Immature natural killer cell (primary cell): ENCODE data around the gene PRR7. TPM values are rescaled to one million over a fixed set of nuclear protein-coding genes. Genes with fewer than 3 reads are reported as not detected.

Experiments
- DNase-seq, 3 donors: peaks; one replicate each; pipeline ENCODE4 v3.0.0; 2022; ENCODE audit warnings: mixed read lengths in 1 of 3
- H3K27ac Mint-ChIP-seq, 6 donors: one replicate each; pipeline ENCODE4 v1.8.0; 2020; ENCODE audit warnings: mixed read lengths in 6 of 6, mild to moderate bottlenecking in 5 of 6, inconsistent platforms in 4 of 6, moderate library complexity in 3 of 6
- H3K27me3 Mint-ChIP-seq, 3 donors: one replicate each; pipeline ENCODE4 v1.8.0; 2020 to 2021; ENCODE audit warnings: low read depth in 3 of 3, mild to moderate bottlenecking in 3 of 3, mixed read lengths in 3 of 3, moderate library complexity in 3 of 3, inconsistent platforms in 1 of 3
- H3K36me3 Mint-ChIP-seq, 3 donors: one replicate each; pipeline ENCODE4 v1.8.0; 2020; ENCODE audit warnings: mixed read lengths in 3 of 3, inconsistent platforms in 2 of 3, mild to moderate bottlenecking in 2 of 3
- H3K4me1 Mint-ChIP-seq, 2 donors: one replicate each; pipeline ENCODE4 v1.8.0; 2020; ENCODE audit warnings: inconsistent platforms in 2 of 2, mild to moderate bottlenecking in 2 of 2, mixed read lengths in 2 of 2, moderate library complexity in 1 of 2
- H3K4me3 Mint-ChIP-seq, 5 donors: one replicate each; pipeline ENCODE4 v1.8.0; 2020; ENCODE audit warnings: mild to moderate bottlenecking in 5 of 5, mixed read lengths in 5 of 5, inconsistent platforms in 3 of 5, moderate library complexity in 3 of 5
- H3K9me3 Mint-ChIP-seq, 6 donors: one replicate each; pipeline ENCODE4 v1.8.0; 2020; ENCODE audit warnings: mild to moderate bottlenecking in 6 of 6, mixed read lengths in 6 of 6, inconsistent platforms in 4 of 6, moderate library complexity in 3 of 6
- polyA plus RNA-seq, 3 donors: library from polyadenylated mRNA; unstranded; fragments of 300-500 nt; fragmentation: Illumina TruSeq; gene quantifications; one replicate each; pipeline ENCODE4 v1.2.3, GENCODE V29; 2021

The PRR7 gene
- polyA plus RNA-seq, 3 donors from 2014 or later: 9.6 to 25.4 (median 17.5) TPM

DNA sequence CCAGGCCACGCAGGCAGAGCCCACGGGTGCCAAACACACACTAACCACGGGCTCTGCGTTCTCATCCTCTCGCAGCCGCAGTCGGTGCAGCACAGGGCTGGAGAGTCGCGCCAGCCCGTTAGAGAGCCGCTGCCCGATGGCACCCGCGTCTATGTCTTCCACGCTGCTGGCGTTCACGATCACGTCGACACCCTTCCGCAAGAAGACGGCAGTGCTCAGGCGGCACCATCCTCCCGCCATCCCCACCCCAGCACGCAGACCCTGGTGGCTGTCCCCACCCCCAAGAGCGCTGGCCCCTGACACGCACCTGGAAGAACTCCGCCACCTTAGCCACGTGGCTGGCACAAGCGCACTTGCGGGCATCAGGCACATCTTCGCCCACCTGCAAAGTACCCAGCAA, 20.8 kb downstream of the PRR7 start:
- DNase-seq: no peak
- H3K4me1 Mint-ChIP-seq: peaks cover 11 to 27% of the 10 kb centered on the region in 2 donors
- no peaks in the 10 kb centered on the region for H3K9me3 Mint-ChIP-seq
- H3K36me3 Mint-ChIP-seq: no peaks in the 10 kb centered on the region
- H3K27me3 Mint-ChIP-seq: peaks cover 2 to 4% (median 2%) of the 10 kb centered on the region in 3 donors
- no peak overlapping the region for H3K4me3 Mint-ChIP-seq
- H3K27ac Mint-ChIP-seq: no peak overlapping the region

- DNase-seq: no peak
- peak overlapping the region in 1 of 5 donors; percentile 18 for H3K4me3 Mint-ChIP-seq
- H3K27ac Mint-ChIP-seq: peak overlapping the region in 3 of 6 donors; percentile 43 to 74 (median 73)
- H3K36me3 Mint-ChIP-seq: no peaks in the 10 kb centered on the region
- peaks cover 11 to 29% of the 10 kb centered on the region in 2 donors for H3K4me1 Mint-ChIP-seq
- H3K27me3 Mint-ChIP-seq: peaks cover 2 to 4% (median 2%) of the 10 kb centered on the region in 3 donors
- H3K9me3 Mint-ChIP-seq: no peaks in the 10 kb centered on the region
Observed at GRCh38 chr5:177468329-177468684, 21.7 kb downstream of the PRR7 start.

DNA sequence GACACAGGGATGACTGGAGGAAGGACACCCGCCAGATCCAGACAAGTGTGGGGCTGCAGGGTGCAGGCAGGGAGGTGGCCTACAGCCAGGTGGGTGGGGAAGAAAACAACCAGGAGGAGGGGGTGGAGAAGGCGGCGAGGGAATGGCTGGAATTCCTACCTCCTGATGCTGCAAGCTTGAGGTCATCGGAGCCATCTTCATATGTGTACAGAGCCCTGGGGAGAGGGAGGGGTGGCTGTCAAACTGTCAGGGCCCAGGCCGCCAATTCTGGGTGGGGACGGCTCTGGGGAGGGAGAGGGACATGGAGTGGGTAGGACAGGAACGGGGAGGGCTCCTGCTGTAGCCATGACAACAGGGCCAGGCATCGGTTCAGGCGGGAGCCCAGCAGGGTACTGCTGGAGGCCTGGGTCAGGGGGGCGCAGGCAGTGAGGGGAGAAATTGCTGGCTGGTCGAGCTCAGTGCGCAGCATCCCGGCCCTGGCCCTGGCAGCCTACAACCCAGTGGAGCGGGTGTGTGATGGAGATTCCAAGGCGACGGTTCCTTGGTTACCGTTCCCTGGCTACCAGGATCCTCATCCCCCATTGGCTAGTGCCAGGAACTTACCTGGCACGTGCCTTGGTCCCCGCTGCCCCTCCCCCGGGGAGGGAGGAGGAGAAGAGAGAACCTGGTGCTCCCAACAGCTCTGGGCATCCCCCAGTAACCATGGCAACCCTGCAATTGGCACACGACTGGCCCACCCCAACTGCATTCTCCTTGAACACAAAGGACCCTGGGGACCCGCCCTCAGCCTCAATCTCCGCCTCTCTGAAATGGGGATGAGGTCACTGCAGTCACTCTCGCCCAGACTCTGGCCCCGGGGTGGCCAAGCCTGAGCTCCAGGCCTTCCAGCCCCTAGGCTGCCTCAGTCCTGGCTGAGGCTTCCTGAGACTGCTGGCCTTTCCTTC, 22.3 kb downstream of the PRR7 start:
- Mint-ChIP-seq H3K36me3 (no peaks in the 10 kb centered on the region), H3K4me3 (no peak overlapping the region), H3K27me3 (peaks cover 2 to 4% (median 2%) of the 10 kb centered on the region in 3 donors), H3K4me1 (peaks cover 13 to 29% of the 10 kb centered on the region in 2 donors), H3K9me3 (no peaks in the 10 kb centered on the region), H3K27ac (peak overlapping the region in 4 of 6 donors; percentile 43 to 74 (median 64))
- no peak for DNase-seq

DNA sequence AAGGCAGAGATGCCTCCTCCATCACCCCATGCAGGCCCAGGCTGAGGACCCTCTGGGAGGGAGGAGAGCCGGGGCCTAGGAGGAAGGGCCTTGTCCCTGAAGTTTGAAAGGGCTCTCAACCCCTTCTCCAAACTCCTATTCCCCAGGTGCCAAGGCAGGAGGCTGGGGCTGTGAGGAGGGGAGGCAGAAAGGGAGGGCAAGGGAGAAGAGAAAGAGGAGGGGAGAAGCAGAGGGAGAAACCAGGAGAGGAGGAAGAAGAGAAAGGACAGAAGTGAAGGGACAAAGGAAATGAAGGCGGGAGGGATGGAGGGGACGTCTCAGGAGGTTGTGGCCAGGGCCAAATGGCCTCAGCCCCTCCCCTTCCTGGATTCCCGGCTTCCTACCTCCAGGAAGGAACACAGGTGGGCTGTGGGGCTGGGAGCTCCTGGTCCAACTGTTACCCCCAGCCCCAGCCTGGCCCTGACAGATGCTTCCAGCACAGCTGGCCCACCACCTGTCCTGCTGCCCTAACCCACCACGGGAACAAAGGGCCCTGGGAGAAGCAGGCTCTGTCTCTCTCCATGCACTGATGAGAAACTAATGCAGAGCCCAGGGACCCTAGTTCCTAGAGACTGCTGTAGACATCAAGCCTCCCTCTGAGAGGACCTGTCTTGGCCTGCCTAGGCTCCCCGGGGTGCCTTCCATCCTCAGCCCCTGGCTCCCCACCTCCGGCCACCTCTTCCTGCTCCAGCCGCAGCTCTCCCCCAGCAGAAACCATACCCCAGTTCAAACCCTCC, 23.3 kb downstream of the PRR7 start:
- Mint-ChIP-seq H3K27me3 (peaks cover 2 to 5% (median 5%) of the 10 kb centered on the region in 3 donors), H3K9me3 (no peaks in the 10 kb centered on the region), H3K4me1 (peaks cover 18 to 36% of the 10 kb centered on the region in 2 donors), H3K27ac (no peak overlapping the region), H3K36me3 (no peaks in the 10 kb centered on the region), H3K4me3 (peak overlapping the region in 2 of 5 donors; percentile 12 to 35)
- no peak for DNase-seq

DNA sequence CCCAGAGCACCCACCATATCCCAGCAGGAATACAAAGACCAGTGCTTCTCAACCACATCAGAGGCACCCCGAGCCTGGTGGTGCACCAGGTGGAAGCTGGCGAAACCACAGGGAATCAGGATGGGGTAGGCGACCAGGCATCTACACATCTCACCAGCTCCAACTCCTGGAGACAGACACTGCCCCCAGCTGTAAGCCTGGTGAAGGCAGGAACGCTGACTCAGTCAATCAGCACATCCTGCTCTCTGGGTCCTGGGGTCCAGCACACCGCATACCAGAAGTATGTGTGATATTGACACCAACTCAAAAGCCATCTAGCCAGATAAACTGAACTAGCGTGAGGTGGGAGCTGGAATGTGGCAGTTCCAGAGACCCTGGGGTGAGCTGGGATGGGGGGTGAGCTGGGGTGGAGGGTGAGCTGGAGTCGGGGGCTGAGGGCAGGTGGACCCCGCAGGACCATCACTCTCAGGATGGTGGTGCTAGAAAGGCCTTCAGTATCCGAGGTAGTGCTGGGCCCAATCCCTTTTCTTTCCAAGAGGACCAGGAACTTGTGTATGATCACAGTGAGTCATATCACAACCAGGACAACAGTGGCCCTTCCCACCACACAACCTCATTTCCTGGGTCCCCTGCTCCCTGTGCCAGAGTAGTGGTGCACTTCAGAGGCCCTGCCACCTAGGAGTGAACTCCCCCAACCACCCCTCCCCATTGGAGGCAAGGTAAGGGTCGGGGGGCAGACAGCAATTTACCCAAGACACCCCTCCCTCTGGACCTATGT, 24.3 kb downstream of the PRR7 start:
- H3K9me3 Mint-ChIP-seq: no peaks in the 10 kb centered on the region
- H3K4me1 Mint-ChIP-seq: peaks cover 18 to 36% of the 10 kb centered on the region in 2 donors
- peak overlapping the region in 3 of 5 donors; percentile 49 to 53 (median 50) for H3K4me3 Mint-ChIP-seq
- H3K27me3 Mint-ChIP-seq: peaks cover 2 to 6% (median 5%) of the 10 kb centered on the region in 3 donors
- DNase-seq: no peak
- peak overlapping the region in 4 of 6 donors; percentile 28 to 84 (median 46) for H3K27ac Mint-ChIP-seq
- no peaks in the 10 kb centered on the region for H3K36me3 Mint-ChIP-seq

- Mint-ChIP-seq H3K4me1 (peaks cover 18 to 38% of the 10 kb centered on the region in 2 donors), H3K4me3 (peak overlapping the region; percentile 12 to 57 (median 49)), H3K36me3 (no peaks in the 10 kb centered on the region), H3K27me3 (peaks cover 2 to 6% (median 5%) of the 10 kb centered on the region in 3 donors), H3K9me3 (no peaks in the 10 kb centered on the region), H3K27ac (peak overlapping the region in 4 of 6 donors; percentile 45 to 84 (median 47))
- DNase-seq: peak in 1 of 3 donors; percentile 56
Observed at GRCh38 chr5:177471610-177472356, 25.2 kb downstream of the PRR7 start.

GRCh38 chr5:177472460-177473442, 26.1 kb downstream of the PRR7 start:
- DNase-seq: peak; percentile 47 to 65 (median 49)
- Mint-ChIP-seq H3K4me1 (peaks cover 18 to 38% of the 10 kb centered on the region in 2 donors), H3K27me3 (peaks cover 2 to 6% (median 5%) of the 10 kb centered on the region in 3 donors), H3K36me3 (no peaks in the 10 kb centered on the region), H3K27ac (peak overlapping the region in 1 of 6 donors; percentile 53), H3K9me3 (no peaks in the 10 kb centered on the region), H3K4me3 (peak overlapping the region; percentile 63 to 75 (median 70))

DNA sequence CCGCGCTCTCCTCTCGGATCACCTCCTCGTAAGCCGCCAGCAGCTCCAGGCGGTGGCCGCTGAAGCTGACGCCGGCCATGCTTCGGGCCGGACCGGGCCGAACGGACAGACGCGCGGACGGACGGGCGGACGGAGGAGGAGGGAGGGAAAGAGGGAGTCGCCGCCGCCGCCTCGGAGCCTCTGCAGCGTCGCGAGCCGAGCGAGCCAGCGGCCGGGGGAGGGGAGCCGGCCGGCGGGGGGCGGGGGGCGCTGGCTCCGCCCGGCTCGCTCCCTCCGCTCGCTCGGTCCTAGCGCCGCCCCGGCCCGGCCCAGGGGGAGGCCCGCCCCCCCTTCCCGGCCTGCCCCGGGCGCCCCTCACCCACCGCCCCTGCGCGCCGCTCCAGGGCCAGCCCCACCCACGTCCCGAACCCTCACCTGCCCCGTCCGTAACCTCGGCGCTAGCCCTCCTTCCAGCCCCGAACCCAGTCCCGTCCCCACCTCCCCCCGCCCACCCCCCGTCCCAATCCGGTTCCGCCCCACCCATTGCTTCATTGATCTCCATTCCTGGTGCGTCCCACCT, 26.9 kb downstream of the PRR7 start, which contains the start of gene DBN1:
TSS of gene DBN1 (minus strand) at position 192 of the 559 bp plus-strand sequence. CDS start at position 79, 113 bp downstream.
- Mint-ChIP-seq H3K27ac (peak within 1 kb of the TSS in 3 of 6 donors; percentile 62 to 71 (median 62)), H3K36me3 (no peaks in the 10 kb centered on the region), H3K9me3 (no peaks in the 10 kb centered on the region), H3K4me3 (peak within 1 kb of the TSS; percentile 68 to 81 (median 76)), H3K27me3 (peaks cover 2 to 6% (median 5%) of the 10 kb centered on the region in 3 donors), H3K4me1 (peaks cover 15 to 37% of the 10 kb centered on the region in 2 donors)
- DNase-seq: no peak

GRCh38 chr5:177474002-177474476, 27.4 kb downstream of the PRR7 start:
- no peak for DNase-seq
- peaks cover 5 to 6% (median 6%) of the 10 kb centered on the region in 3 donors for H3K27me3 Mint-ChIP-seq
- no peaks in the 10 kb centered on the region for H3K36me3 Mint-ChIP-seq
- H3K4me1 Mint-ChIP-seq: peaks cover 19 to 38% of the 10 kb centered on the region in 2 donors
- peak overlapping the region in 3 of 6 donors; percentile 62 to 71 (median 62) for H3K27ac Mint-ChIP-seq
- H3K9me3 Mint-ChIP-seq: no peaks in the 10 kb centered on the region
- H3K4me3 Mint-ChIP-seq: peak overlapping the region; percentile 63 to 81 (median 76)

DNA sequence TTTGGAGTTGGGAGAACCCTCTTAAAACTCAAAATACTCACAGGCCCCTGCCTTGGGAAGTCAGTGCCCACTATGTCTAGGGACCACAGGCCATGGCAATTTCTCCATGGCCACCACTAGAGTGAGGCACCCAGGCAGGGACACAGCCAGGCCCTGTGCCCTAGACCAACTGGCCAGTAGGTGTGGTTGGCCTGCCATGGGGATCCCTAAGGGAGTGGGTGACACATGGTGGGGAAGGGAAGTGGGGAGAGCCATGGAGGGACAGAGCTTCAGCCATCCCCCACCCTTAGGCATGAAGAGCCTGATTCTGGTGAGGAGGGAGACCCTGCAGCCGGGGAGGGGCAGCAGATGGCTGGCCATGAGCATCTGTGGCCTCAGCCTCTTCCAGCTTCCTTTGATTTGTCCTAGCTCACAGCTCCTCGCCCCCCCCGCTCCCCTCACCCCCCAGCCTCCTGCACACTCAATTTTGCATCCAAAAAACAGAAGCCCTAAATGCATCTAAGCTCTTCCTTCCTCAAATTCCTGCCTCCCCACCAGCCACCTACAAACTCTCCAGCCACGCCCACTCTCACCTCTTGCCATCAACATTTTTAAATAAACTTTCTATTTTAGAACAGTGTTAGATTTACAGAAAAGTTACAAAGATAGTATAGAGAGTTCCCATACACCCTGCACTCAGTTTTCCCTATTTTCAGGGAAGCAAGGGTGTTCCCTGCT, 28.4 kb downstream of the PRR7 start:
- no peak for DNase-seq
- peaks cover 5 to 8% (median 6%) of the 10 kb centered on the region in 3 donors for H3K27me3 Mint-ChIP-seq

More for the DNA sequence above, 28.4 kb downstream of the PRR7 start:
- H3K9me3 Mint-ChIP-seq: no peaks in the 10 kb centered on the region
- H3K36me3 Mint-ChIP-seq: no peaks in the 10 kb centered on the region
- peak overlapping the region in 1 of 6 donors; percentile 1 for H3K27ac Mint-ChIP-seq
- peak overlapping the region; percentile 11 to 81 (median 76) for H3K4me3 Mint-ChIP-seq
- peaks cover 29 to 45% of the 10 kb centered on the region in 2 donors for H3K4me1 Mint-ChIP-seq
